A673 (cell line): ENCODE results near the gene SCMH1. TPM values are rescaled to one million over a fixed set of nuclear protein-coding genes. Genes with fewer than 3 reads are reported as not detected.

Experiments used
- BruUV-seq: library from RNA; stranded (reverse); fragments of 400-500 nt; replicated peaks from 2 replicates; lab custom pipeline; 2021; lab: Mats Ljungman, UMichigan
- CTCF ChIA-PET: fragments of 300-600 bp; sonication (Branson Sonifier 250); formaldehyde crosslinking; loops from one replicate; lab custom pipeline; 2022; ENCODE audit warnings: antibody characterized with exemption; lab: Charles Lee
- POLR2A ChIA-PET: fragments of 300-600 bp; sonication (Branson Sonifier 250); formaldehyde crosslinking; loops from one replicate; lab custom pipeline; 2022; ENCODE audit warnings: antibody characterized with exemption; ENCODE audit not compliant: low non-redundant PET; lab: Charles Lee
- DNase-seq: peaks from one replicate; pipeline ENCODE4 v3.0.0-alpha.2; 2015; ENCODE audit warnings: low spot score
- H3K27ac ChIP-seq: fragments of 200-600 bp; sonication (generic); 2 replicates; pipeline ENCODE4 v1.5.1; 2016; ENCODE audit warnings: mixed run types, low read depth, mild to moderate bottlenecking, mixed read lengths, antibody characterized with exemption, low read length; ENCODE audit not compliant: poor library complexity, severe bottlenecking
- H3K27me3 ChIP-seq: fragments of 200-600 bp; sonication (generic); replicated peaks from 2 replicates; pipeline ENCODE4 v1.6.1; 2017; ENCODE audit warnings: mixed run types, low read depth, mild to moderate bottlenecking, mixed read lengths, antibody characterized with exemption, low read length; ENCODE audit not compliant: insufficient read depth, poor library complexity
- H3K36me3 ChIP-seq: fragments of 200-600 bp; sonication (generic); 2 replicates; pipeline ENCODE4 v1.6.1; 2016; ENCODE audit warnings: mixed run types, mild to moderate bottlenecking, mixed read lengths, antibody characterized with exemption, low read length; ENCODE audit not compliant: insufficient read depth, poor library complexity, severe bottlenecking
- H3K4me1 ChIP-seq: fragments of 200-600 bp; sonication (generic); 2 replicates; pipeline ENCODE4 v1.6.1; 2017; ENCODE audit warnings: mixed run types, mild to moderate bottlenecking, mixed read lengths, antibody characterized with exemption, low read length; ENCODE audit not compliant: insufficient read depth, poor library complexity, severe bottlenecking
- H3K4me3 ChIP-seq: fragments of 200-600 bp; sonication (generic); 2 replicates; pipeline ENCODE4 v1.5.1; 2016; ENCODE audit warnings: low read depth, mixed run types, mild to moderate bottlenecking, mixed read lengths, low read length; ENCODE audit not compliant: poor library complexity, severe bottlenecking
- H3K9me3 ChIP-seq: fragments of 200-600 bp; sonication (generic); 2 replicates; pipeline ENCODE4 v1.6.1; 2016; ENCODE audit warnings: mixed run types, low read depth, mild to moderate bottlenecking, mixed read lengths, antibody characterized with exemption, low read length; ENCODE audit not compliant: poor library complexity, severe bottlenecking
- CTCF ChIP-seq: fragments of 300-800, 200-600 bp; sonication (generic); conservative IDR thresholded peaks from 2 replicates; pipeline ENCODE4 v1.5.1; 2017; ENCODE audit warnings: low read depth, mild to moderate bottlenecking, antibody characterized with exemption, low read length, moderate library complexity, mixed read lengths
- EZH2 ChIP-seq: fragments of 200-600 bp; sonication (generic); IDR thresholded peaks from 2 replicates; pipeline ENCODE4 v1.6.1; 2017; ENCODE audit warnings: borderline replicate concordance, low read depth, mild to moderate bottlenecking, mixed read lengths, antibody characterized with exemption, low read length; ENCODE audit not compliant: poor library complexity, severe bottlenecking
- intact Hi-C: fragments of 100-400 bp; cut with micrococcal nuclease; formaldehyde crosslinking; loops from one replicate; pipeline ENCODE4 v1.10.0; 2022; ENCODE audit not compliant: unreplicated experiment
- total RNA-seq: library from RNA; stranded (reverse); gene quantifications from 2 replicates; pipeline ENCODE4 v1.2.3, GENCODE V29; 2021

SCMH1 gene
- total RNA-seq, 1 experiment from 2014 or later = 30.4 TPM

GRCh38 chr1:40988280-40988679 is 253.8 kb downstream of the SCMH1 start:
- ChIA-PET POLR2A (no interaction called here), CTCF (no interaction called here)
- BruUV-seq = no TSS peak
- intact Hi-C loops = no loop called here
- peaks cover 3% of the 10 kb centered on the region for H3K4me1 ChIP-seq
- no peaks in the 10 kb centered on the region for H3K27me3 ChIP-seq
- H3K27ac ChIP-seq = no peak overlapping the region
- no peak for DNase-seq
- no peak overlapping the region for H3K4me3 ChIP-seq
- peaks cover 98% of the 10 kb centered on the region for H3K36me3 ChIP-seq
- no peaks in the 10 kb centered on the region for H3K9me3 ChIP-seq
- TF ChIP-seq EZH2 (no peak), CTCF (no peak)

DNA sequence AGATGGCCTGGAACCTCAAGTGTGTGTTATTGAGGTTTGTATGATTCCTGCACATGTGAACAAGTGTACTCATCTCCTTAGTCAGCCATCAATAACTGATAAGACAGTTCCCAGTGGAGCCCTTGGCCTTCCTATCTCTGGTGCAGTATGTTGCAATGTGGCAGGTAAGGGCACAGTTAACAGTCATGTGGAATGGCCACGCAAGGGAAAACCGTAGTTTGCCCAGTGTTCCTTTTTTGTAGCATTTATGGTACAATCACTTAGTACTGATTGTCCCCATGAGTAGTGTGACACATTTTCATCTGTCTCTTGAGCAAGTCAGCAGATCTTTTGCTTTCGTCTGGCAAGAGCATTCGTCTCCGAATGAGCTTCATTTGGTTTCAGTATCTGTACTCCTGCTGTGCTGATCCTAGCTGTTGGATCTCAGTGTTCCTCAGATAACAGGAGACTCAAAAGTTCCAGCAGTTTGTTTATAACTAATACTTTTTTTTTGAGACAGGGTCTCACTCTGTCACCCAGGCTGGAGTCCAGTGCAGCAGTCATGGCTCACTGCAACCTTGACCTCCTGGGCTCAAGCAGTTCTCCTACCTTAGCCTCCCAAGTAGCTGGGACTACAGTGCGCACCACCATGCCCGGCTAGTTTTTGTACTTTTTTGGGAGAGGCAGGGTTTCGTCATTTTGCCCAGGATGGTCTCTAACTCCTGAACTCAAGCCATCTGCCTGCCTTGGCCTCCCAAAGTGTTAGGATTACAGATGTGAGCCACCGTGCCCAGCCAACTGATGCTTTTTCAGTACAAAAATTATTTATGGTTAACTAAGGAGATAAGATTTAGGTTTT is 254.4 kb downstream of the SCMH1 start:
- POLR2A ChIA-PET = no interaction called here
- H3K27ac ChIP-seq = no peak overlapping the region
- no peak overlapping the region for H3K4me3 ChIP-seq
- CTCF ChIA-PET = no interaction called here
- intact Hi-C loops = no loop called here
- peaks cover 3% of the 10 kb centered on the region for H3K4me1 ChIP-seq
- DNase-seq = no peak
- peaks cover 91% of the 10 kb centered on the region for H3K36me3 ChIP-seq
- H3K9me3 ChIP-seq = no peaks in the 10 kb centered on the region
- H3K27me3 ChIP-seq = no peaks in the 10 kb centered on the region
- TF ChIP-seq EZH2 = no peak
- no peak for TF ChIP-seq CTCF
- BruUV-seq = no TSS peak

DNA sequence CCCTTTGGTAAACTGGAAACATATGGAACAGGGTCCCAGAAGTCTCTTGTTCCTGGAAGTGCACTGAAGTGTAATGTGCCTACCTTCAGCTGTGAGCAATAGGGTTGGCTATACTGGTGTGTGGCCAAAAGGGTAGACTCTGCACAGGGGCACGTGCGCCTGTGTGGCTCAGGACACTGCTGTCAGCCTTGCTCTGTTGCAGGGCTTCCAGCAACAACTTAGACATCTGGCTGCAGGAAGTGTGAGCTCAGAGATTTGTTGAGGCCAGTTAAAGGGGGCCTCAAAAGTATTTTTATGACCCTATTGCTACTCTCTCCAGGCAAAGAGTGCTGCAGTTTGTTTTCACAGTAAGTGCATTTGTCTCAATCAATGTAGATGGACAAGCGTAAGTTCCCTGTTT is 255.2 kb downstream of the SCMH1 start:
- TF ChIP-seq CTCF (no peak), EZH2 (no peak)
- Histone ChIP-seq H3K36me3 (peaks cover 84% of the 10 kb centered on the region), H3K9me3 (no peaks in the 10 kb centered on the region), H3K4me1 (peaks cover 6% of the 10 kb centered on the region), H3K27ac (no peak overlapping the region), H3K27me3 (no peaks in the 10 kb centered on the region), H3K4me3 (no peak overlapping the region)
- intact Hi-C loops = no loop called here
- DNase-seq = no peak
- BruUV-seq = no TSS peak
- ChIA-PET CTCF (no interaction called here), POLR2A (no interaction called here)
